HG02943 (cell line): ENCODE measurements around the gene ADPRHL1.

Experiments
- ATAC-seq: cut with Tn5 transposase; IDR thresholded peaks from one replicate; pipeline ENCODE4 v1.9.1; 2021; ENCODE audit warnings: mild to moderate bottlenecking, low read depth, moderate library complexity; ENCODE audit not compliant: unreplicated experiment

Gene ADPRHL1

GRCh38 chr13:113452942-113453901 lies at the start of gene ADPRHL1:
Gene ADPRHL1, minus strand, starts transcription at chr13:113453488. Its CDS starts 51 bp downstream, at chr13:113453437.
- no peak for ATAC-seq

GRCh38 chr13:113502686-113503085 lies 49.4 kb upstream of the ADPRHL1 start:
- ATAC-seq = no peak

GRCh38 chr13:113500530-113501265 lies 47.4 kb upstream of the ADPRHL1 start:
- no peak for ATAC-seq

- no peak for ATAC-seq
Measured at GRCh38 chr13:113499936-113500335, 46.6 kb upstream of the ADPRHL1 start.

DNA sequence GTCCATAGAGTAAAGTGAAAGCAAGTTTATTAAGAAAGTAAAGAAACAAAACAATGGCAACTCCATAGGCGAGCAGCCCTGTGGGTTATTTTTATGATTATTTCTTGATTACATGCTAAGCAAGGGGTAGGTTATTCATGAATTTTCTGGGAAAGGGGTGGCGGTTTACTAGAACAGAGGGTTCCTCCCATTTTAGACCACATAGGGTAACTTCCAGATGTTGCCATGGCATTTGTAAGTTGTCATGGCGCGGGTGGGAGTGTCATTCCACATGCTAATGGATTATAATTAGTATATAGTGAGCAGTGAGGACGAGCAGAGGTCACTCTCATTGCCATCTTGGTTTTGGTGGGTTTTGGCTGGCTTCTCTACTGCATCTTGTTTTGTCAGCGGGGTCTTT lies 45.6 kb upstream of the ADPRHL1 start:
- no peak for ATAC-seq

DNA sequence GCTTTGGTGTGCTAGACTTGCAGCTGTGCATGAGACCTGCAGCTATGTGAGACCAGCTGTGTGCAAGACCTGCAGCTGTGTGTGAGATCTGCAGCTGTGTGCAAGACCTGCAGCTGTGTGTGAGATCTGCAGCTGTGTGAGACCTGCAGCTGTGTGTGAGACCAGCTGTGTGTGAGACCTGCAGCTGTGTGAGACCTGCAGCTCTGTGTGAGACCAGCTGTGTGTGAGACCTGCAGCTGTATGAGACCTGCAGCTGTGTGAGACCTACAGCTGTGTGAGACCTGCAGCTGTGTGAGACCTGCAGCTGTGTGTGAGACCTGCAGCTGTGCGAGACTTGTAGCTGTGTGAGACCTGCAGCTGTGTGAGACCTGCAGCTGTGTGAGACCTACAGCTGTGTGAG lies 43.9 kb upstream of the ADPRHL1 start:
- ATAC-seq = no peak

- ATAC-seq = no peak
Measured at GRCh38 chr13:113495494-113496210, 42.4 kb upstream of the ADPRHL1 start.

DNA sequence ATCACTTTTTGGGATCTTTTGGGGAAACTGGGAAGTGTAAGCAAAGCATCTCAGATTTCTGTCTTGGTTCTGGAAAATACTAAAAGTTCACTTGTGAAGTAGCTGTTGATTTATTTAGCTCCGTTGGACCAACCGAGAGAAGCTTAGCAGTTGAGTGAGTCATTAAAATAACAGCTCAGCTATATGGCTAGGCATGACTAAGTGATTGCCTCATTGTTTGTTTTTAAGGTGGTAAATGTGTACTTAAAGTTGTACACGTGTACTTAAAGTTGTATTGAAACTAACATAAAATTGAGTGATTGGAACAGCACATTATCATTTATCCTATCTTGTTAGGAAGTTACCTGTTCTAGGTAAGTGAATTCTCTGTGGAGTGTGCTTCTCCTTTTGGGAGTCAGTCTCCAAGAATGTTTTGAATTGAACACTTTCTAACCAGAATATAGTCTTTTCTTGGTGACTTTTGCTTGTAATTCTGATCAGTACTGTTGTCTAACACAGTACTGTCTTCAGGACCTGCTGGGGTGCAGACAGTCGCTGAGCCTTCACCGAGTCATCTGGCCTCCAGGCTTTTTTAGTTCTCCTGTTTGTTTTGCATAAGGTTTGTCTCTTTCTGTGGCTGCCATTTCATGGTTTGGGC lies 40.1 kb upstream of the ADPRHL1 start:
- ATAC-seq = no peak

GRCh38 chr13:113491982-113492381 lies 38.7 kb upstream of the ADPRHL1 start:
- ATAC-seq = no peak

DNA sequence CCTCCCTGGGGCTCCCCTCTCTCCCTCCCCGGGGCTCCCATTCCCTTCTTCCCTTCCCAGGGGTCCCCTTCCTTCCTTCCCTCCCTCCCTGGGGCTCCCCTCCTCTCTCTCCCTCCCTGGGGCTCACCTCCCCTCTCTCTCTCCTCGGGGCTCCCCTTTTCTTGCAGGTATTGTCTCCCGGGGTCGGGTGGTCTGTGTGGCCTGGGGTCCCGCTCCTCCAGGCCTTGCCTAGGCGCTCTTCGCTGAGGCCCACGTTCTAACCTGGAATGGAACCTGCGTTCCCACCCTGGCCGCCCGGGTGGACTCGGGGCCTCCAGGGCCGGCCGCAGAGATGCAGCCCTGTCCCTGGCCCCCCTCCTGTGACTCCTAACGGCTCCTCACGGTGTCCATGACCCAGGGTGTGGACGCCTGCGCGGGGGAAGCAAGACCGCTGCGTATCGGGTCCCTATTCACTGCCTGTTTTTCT lies 38.2 kb upstream of the ADPRHL1 start:
- no peak for ATAC-seq

GRCh38 chr13:113490496-113491417 lies 37.5 kb upstream of the ADPRHL1 start, which contains the start of gene DCUN1D2:
Gene DCUN1D2, minus strand, starts transcription at chr13:113490711. Its CDS starts 42 bp downstream, at chr13:113490669.
- peak; percentile 78 for ATAC-seq

DNA sequence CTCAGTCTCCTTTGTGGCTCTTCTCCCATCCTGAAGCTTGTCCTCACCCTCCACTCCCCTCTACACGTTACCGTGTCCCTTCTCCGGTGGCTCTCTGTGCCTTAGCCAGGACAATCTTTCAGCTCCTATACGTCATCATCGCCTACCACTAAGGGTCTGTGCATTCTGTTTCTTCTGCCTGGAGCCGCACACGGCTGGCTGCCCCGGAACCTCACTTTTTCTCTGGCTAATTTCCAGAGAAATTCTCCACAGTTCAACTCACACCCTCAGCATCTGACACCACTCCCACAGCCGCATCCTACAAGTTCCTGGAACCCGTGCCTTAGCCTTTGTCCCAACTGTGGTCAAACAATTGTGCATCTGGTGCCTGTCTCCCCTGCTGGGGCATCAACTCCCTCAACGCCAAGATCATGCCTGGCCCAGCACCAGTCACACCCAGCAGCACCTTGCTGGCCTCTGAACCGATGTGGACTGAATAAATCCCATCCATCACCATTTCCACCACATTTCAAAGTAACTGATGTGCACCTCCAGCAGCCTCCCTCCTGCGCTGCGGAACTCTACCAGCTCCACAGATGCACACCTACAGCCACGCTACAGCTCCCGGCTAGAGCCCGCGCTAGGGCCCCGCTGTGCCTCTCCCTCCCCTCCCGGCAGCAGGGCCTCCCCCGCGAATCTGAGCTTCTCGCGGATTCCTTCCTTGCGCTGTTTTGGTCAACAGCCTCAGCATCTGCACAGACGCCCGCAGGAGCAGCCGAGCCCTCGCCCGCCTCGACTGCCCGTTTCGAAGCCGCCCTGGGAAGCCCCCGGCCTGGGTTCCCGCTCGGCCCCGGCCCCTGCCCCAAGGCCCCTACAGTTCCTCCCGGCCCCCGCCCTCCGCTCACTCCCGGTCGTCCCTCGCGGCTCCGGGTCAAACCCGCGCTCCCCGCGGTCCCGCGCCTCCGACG lies 36.5 kb upstream of the ADPRHL1 start:
- peak; percentile 19 for ATAC-seq

DNA sequence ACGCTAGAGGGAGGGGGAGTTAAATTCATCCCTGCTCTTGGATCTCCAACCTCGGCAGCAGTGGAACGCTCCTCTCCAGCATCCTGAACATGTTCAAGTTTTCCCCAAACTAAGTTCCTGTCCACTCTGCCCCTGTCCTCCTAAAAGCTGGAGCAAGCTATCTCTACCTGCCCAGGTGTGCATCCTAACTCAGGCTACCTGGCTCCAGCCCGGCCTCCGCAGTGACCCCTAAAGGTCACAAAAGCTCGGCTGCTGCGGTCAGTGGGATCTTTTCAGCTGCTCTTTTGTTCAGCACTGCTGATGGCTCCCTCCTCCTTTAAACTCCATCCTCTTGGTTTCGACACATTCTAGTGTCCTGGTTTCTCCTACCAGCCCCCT lies 35.9 kb upstream of the ADPRHL1 start:
- no peak for ATAC-seq

DNA sequence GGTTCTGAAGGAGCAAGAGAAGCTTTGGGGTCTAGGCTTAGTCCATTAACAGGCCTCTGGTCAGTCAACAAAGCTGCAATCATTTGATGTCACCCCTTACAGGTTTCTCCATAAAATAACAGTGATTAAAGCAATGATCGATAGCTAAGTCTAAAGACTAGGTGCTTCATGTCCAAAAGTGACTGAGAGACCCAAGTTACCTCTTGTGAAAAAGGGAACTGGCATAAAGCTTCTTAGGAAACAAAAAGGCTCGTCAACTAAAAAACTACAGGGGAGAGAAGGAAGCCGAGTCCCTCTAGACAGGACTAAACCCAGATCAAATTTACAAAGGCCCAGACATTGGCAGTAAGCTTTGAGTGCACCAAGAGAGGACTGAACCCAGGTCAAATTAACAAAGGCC lies 35.0 kb upstream of the ADPRHL1 start:
- no peak for ATAC-seq

GRCh38 chr13:113486698-113487097 lies 33.4 kb upstream of the ADPRHL1 start:
- no peak for ATAC-seq

DNA sequence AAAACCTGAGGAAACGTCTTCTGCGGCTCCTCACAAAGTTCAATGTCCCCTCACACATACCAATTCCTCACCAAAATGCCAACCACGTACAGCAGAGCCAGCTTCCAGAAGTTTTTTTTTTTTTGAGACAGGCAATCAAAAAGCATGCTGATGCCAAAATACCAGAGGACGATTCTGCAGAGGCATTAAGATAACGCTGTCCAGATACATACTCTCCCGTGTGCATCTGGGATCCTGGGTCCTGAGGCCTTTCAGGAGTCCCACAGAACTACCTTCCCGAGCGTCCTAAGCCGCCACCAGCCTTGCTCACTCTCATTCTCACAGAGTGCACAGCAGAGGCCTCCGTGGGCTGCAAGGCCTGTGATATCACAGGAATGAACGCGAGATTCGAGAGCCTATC lies 32.3 kb upstream of the ADPRHL1 start:
- ATAC-seq = no peak

GRCh38 chr13:113483504-113484293 lies 30.4 kb upstream of the ADPRHL1 start:
- ATAC-seq = no peak
